Measurements from ENCODE around the gene DRAXIN. TPM values are rescaled to one million over a fixed set of nuclear protein-coding genes. Genes with fewer than 3 reads are reported as not detected.
A peak's percentile ranks its signal among the peaks of the same experiment; 100 is the strongest.

The DRAXIN gene
- total and polyA plus RNA-seq, 4 donors, result 0.04 to 0.31 (median 0.14) TPM

- no peak overlapping the region for H3K9ac ChIP-seq (ENCODE audit: insufficient read depth in 1 of 2, low read length in 2 of 2)
- DNase-seq (no peak), ATAC-seq (ENCODE audit: insufficient read depth, low FRiP score) (no peak)
- no peak for TF ChIP-seq CTCF (IDR thresholded peaks at IDR 0.05; ENCODE audit: control extremely low read depth, extremely low read depth)
- peaks cover 0 to 7% (median 4%) of the 10 kb centered on the region in 5 donors for H3K4me1 ChIP-seq (ENCODE audit: control insufficient read depth in 5 of 5, insufficient read depth in 5 of 5, low read length in 5 of 5)
- no peaks in the 10 kb centered on the region for H3K36me3 ChIP-seq (ENCODE audit: control insufficient read depth in 4 of 4, insufficient read depth in 4 of 4, low read length in 4 of 4)
- H3K27ac ChIP-seq (ENCODE audit: low read depth in 1 of 2, low read length in 1 of 2), result no peak overlapping the region
- no peak overlapping the region for H3K4me3 ChIP-seq
- peaks cover 0 to 2% (median 0%) of the 10 kb centered on the region in 4 donors for H3K9me3 ChIP-seq (ENCODE audit: control insufficient read depth in 4 of 4, insufficient read depth in 3 of 4, low read length in 3 of 4)
- 72 to 82% methylated on average over 12 of the region's 12 CpGs for WGBS, 2 donors
- H3K27me3 ChIP-seq (ENCODE audit: control insufficient read depth in 3 of 3, insufficient read depth in 3 of 3, low read length in 2 of 3), result no peaks in the 10 kb centered on the region
Measured at GRCh38 chr1:11720033-11720376, 28.5 kb downstream of the DRAXIN start.

GRCh38 chr1:11720525-11720924 is 29.0 kb downstream of the DRAXIN start:
- Histone ChIP-seq H3K9me3 (ENCODE audit: control insufficient read depth in 4 of 4, insufficient read depth in 3 of 4, low read length in 3 of 4) (peaks cover 0 to 2% (median 0%) of the 10 kb centered on the region in 4 donors), H3K4me1 (ENCODE audit: control insufficient read depth in 5 of 5, insufficient read depth in 5 of 5, low read length in 5 of 5) (peaks cover 0 to 7% (median 4%) of the 10 kb centered on the region in 5 donors), H3K27me3 (ENCODE audit: control insufficient read depth in 3 of 3, insufficient read depth in 3 of 3, low read length in 2 of 3) (no peaks in the 10 kb centered on the region), H3K4me3 (no peak overlapping the region), H3K36me3 (ENCODE audit: control insufficient read depth in 4 of 4, insufficient read depth in 4 of 4, low read length in 4 of 4) (no peaks in the 10 kb centered on the region), H3K9ac (ENCODE audit: insufficient read depth in 1 of 2, low read length in 2 of 2) (no peak overlapping the region), H3K27ac (ENCODE audit: low read depth in 1 of 2, low read length in 1 of 2) (no peak overlapping the region)
- DNase-seq (no peak), ATAC-seq (ENCODE audit: insufficient read depth, low FRiP score) (no peak)
- WGBS, 2 donors, result 67 to 82% methylated on average over 4 of the region's 4 CpGs
- TF ChIP-seq CTCF (IDR thresholded peaks at IDR 0.05; ENCODE audit: control extremely low read depth, extremely low read depth), result no peak

GRCh38 chr1:11721311-11721710 is 29.8 kb downstream of the DRAXIN start:
- peaks cover 0 to 7% (median 4%) of the 10 kb centered on the region in 5 donors for H3K4me1 ChIP-seq (ENCODE audit: control insufficient read depth in 5 of 5, insufficient read depth in 5 of 5, low read length in 5 of 5)
- H3K27me3 ChIP-seq (ENCODE audit: control insufficient read depth in 3 of 3, insufficient read depth in 3 of 3, low read length in 2 of 3), result no peaks in the 10 kb centered on the region
- H3K4me3 ChIP-seq, result no peak overlapping the region
- no peaks in the 10 kb centered on the region for H3K36me3 ChIP-seq (ENCODE audit: control insufficient read depth in 4 of 4, insufficient read depth in 4 of 4, low read length in 4 of 4)
- H3K9ac ChIP-seq (ENCODE audit: insufficient read depth in 1 of 2, low read length in 2 of 2), result no peak overlapping the region
- no peak for ATAC-seq (ENCODE audit: insufficient read depth, low FRiP score)
- WGBS, 2 donors, result 70 to 86% methylated on average over 4 of the region's 4 CpGs
- DNase-seq, result no peak
- no peak for TF ChIP-seq CTCF (IDR thresholded peaks at IDR 0.05; ENCODE audit: control extremely low read depth, extremely low read depth)
- no peak overlapping the region for H3K27ac ChIP-seq (ENCODE audit: low read depth in 1 of 2, low read length in 1 of 2)
- H3K9me3 ChIP-seq (ENCODE audit: control insufficient read depth in 4 of 4, insufficient read depth in 3 of 4, low read length in 3 of 4), result peaks cover 0 to 2% (median 0%) of the 10 kb centered on the region in 4 donors

- no peaks in the 10 kb centered on the region for H3K36me3 ChIP-seq (ENCODE audit: control insufficient read depth in 4 of 4, insufficient read depth in 4 of 4, low read length in 4 of 4)
- WGBS, 2 donors, result 53 to 77% methylated on average over 2 of the region's 2 CpGs
- peak overlapping the region in 1 of 2 donors; percentile 75 for H3K9ac ChIP-seq (ENCODE audit: insufficient read depth in 1 of 2, low read length in 2 of 2)
- no peak overlapping the region for H3K4me3 ChIP-seq
- DNase-seq (peak in 2 of 3 donors; percentile 76 to 89), ATAC-seq (ENCODE audit: insufficient read depth, low FRiP score) (no peak)
- H3K27me3 ChIP-seq (ENCODE audit: control insufficient read depth in 3 of 3, insufficient read depth in 3 of 3, low read length in 2 of 3), result no peaks in the 10 kb centered on the region
- peaks cover 0 to 7% (median 4%) of the 10 kb centered on the region in 5 donors for H3K4me1 ChIP-seq (ENCODE audit: control insufficient read depth in 5 of 5, insufficient read depth in 5 of 5, low read length in 5 of 5)
- no peak overlapping the region for H3K27ac ChIP-seq (ENCODE audit: low read depth in 1 of 2, low read length in 1 of 2)
- TF ChIP-seq CTCF (IDR thresholded peaks at IDR 0.05; ENCODE audit: control extremely low read depth, extremely low read depth), result no peak
- peaks cover 0 to 2% (median 0%) of the 10 kb centered on the region in 4 donors for H3K9me3 ChIP-seq (ENCODE audit: control insufficient read depth in 4 of 4, insufficient read depth in 3 of 4, low read length in 3 of 4)
Measured at GRCh38 chr1:11722538-11722937, 31.0 kb downstream of the DRAXIN start.
